HCT116 (cell line): ENCODE results near the gene PDLIM5. TPM values are rescaled to one million over a fixed set of nuclear protein-coding genes. Genes with fewer than 3 reads are reported as not detected.

Experiments used
- ATAC-seq: fragments of 200-7000 bp; cut with Tn5 transposase; 2 replicates; pipeline ENCODE4 v1.9.1; 2020; ENCODE audit warnings: mild to moderate bottlenecking, moderate library complexity
- BruUV-seq: library from RNA; stranded (reverse); fragments of 400-500 nt; replicated peaks from 2 replicates; lab custom pipeline; 2021; lab: Mats Ljungman, UMichigan
- CTCF ChIA-PET: fragments of 300-600 bp; sonication (Branson Sonifier 250); formaldehyde crosslinking; loops from one replicate; lab custom pipeline; 2021; ENCODE audit warnings: antibody characterized with exemption; lab: Charles Lee
- POLR2A ChIA-PET: fragments of 300-600, 350-600 bp; sonication (Branson Sonifier 250); formaldehyde crosslinking; loops from one replicate; lab custom pipeline; 2021; ENCODE audit warnings: antibody characterized with exemption; lab: Charles Lee
- RAD21 ChIA-PET, 2 experiments: fragments of 300-600 bp; sonication (Branson Sonifier 250); formaldehyde crosslinking; loops; one replicate each; lab custom pipeline; 2023; ENCODE audit warnings: low total read pairs in 2 of 2; ENCODE audit not compliant: uncharacterized antibody in 2 of 2, unreplicated experiment in 2 of 2, low non-redundant PET in 1 of 2; lab: Charles Lee
- DNase-seq: peaks from one replicate; pipeline ENCODE4 v3.0.0-alpha.2; 2010; ENCODE audit warnings: low read depth, low spot score
- H2AFZ ChIP-seq: fragments of 200-600 bp; shearing (Covaris generic), sonication (generic); 2 replicates; pipeline ENCODE4 v1.6.1; 2017; ENCODE audit warnings: low read depth, mixed run types, mixed read lengths, antibody characterized with exemption, low read length; ENCODE audit not compliant: poor library complexity, severe bottlenecking
- H3K27ac ChIP-seq: 2 replicates; pipeline ENCODE4 v1.5.1; 2012; ENCODE audit warnings: low read depth, low read length
- H3K27me3 ChIP-seq: fragments of 200-600 bp; sonication (generic); 2 replicates; pipeline ENCODE4 v1.6.1; 2016; ENCODE audit warnings: mixed run types, low read length, mixed read lengths; ENCODE audit not compliant: insufficient read depth
- H3K36me3 ChIP-seq, 2 experiments: fragments of 200-500 bp in 1 of 2; fragments of 200-600 bp in 1 of 2; sonication (Bioruptor generic) in 1 of 2; sonication (generic) in 1 of 2; 2 replicates each; pipeline versions ENCODE4 v1.5.1 to v1.6.1; 2014 to 2016; ENCODE audit warnings: low read length in 2 of 2, inconsistent platforms in 1 of 2, mixed read lengths in 1 of 2, mixed run types in 1 of 2; ENCODE audit not compliant: insufficient read depth in 2 of 2, control insufficient read depth in 1 of 2
- H3K4me1 ChIP-seq, 2 experiments: fragments of 200-600 bp in 1 of 2; sonication (generic) in 1 of 2; 2 replicates each; pipeline versions ENCODE4 v1.5.1 to v1.6.1; 2012 to 2017; ENCODE audit warnings: low read length in 2 of 2, inconsistent platforms in 1 of 2, mild to moderate bottlenecking in 1 of 2, mixed read lengths in 1 of 2, mixed run types in 1 of 2, moderate library complexity in 1 of 2; ENCODE audit not compliant: insufficient read depth in 2 of 2, control insufficient read depth in 1 of 2
- H3K4me2 ChIP-seq: fragments of 200-600 bp; sonication (generic); 2 replicates; pipeline ENCODE4 v1.6.1; 2017; ENCODE audit warnings: mixed run types, low read length, mixed read lengths
- H3K4me3 ChIP-seq, 2 experiments: fragments of 200-600 bp in 1 of 2; sonication (generic) in 1 of 2; replicated peaks in 1 of 2; 2 replicates each; pipeline ENCODE4 v1.5.1; 2011 to 2016; ENCODE audit warnings: low read length in 2 of 2, control low read depth in 1 of 2, low read depth in 1 of 2, mild to moderate bottlenecking in 1 of 2, mixed read lengths in 1 of 2, mixed run types in 1 of 2
- H3K79me2 ChIP-seq: fragments of 200-600 bp; sonication (generic); 2 replicates; pipeline ENCODE4 v1.6.1; 2017; ENCODE audit warnings: mild to moderate bottlenecking, mixed run types, low read length, moderate library complexity, mixed read lengths; ENCODE audit not compliant: insufficient read depth
- H3K9ac ChIP-seq: fragments of 200-600 bp; sonication (generic); 2 replicates; pipeline ENCODE4 v1.6.1; 2016; ENCODE audit warnings: low read length, mixed read lengths
- H3K9me2 ChIP-seq: fragments of 200-600 bp; sonication (generic), shearing (Covaris generic); 2 replicates; pipeline ENCODE4 v1.6.1; 2017; ENCODE audit warnings: mixed run types, mild to moderate bottlenecking, moderate library complexity; ENCODE audit not compliant: insufficient read depth
- H3K9me3 ChIP-seq, 2 experiments: fragments of 200-500 bp in 1 of 2; fragments of 200-600 bp in 1 of 2; sonication (Bioruptor generic) in 1 of 2; sonication (generic) in 1 of 2; 2 replicates each; pipeline ENCODE4 v1.6.1; 2014 to 2017; ENCODE audit warnings: low read length in 2 of 2, mixed read lengths in 2 of 2, inconsistent platforms in 1 of 2, low read depth in 1 of 2, mild to moderate bottlenecking in 1 of 2, mixed run types in 1 of 2, moderate library complexity in 1 of 2; ENCODE audit not compliant: control insufficient read depth in 1 of 2, insufficient read depth in 1 of 2
- H4K20me1 ChIP-seq: fragments of 200-600 bp; sonication (generic), shearing (Covaris generic); 2 replicates; pipeline ENCODE4 v1.6.1; 2017; ENCODE audit warnings: mixed run types, mild to moderate bottlenecking, moderate library complexity; ENCODE audit not compliant: insufficient read depth
- ATF3 ChIP-seq: IDR thresholded peaks from 2 replicates; pipeline ENCODE4 v1.6.1; 2012
- CEBPB ChIP-seq: IDR thresholded peaks from 2 replicates; pipeline ENCODE4 v1.6.1; 2012; ENCODE audit warnings: low read depth
- CTCF ChIP-seq, 3 experiments: fragments of 200-600 bp in 1 of 3; sonication (generic) in 1 of 3; IDR thresholded peaks in 2 of 3; conservative IDR thresholded peaks in 1 of 3; 2 replicates each; pipeline ENCODE4 v1.5.1; 2012 to 2017; ENCODE audit warnings: low read depth in 2 of 3, low read length in 2 of 3, antibody characterized with exemption in 1 of 3, borderline replicate concordance in 1 of 3, control low read depth in 1 of 3, mild to moderate bottlenecking in 1 of 3, mixed read lengths in 1 of 3, mixed run types in 1 of 3, moderate library complexity in 1 of 3; ENCODE audit not compliant: insufficient read depth in 1 of 3
- ELF1 ChIP-seq: IDR thresholded peaks from 2 replicates; pipeline ENCODE4 v1.6.1; 2012; ENCODE audit warnings: low read depth, borderline replicate concordance
- FOSL1 ChIP-seq: IDR thresholded peaks from 2 replicates; pipeline ENCODE4 v1.6.1; 2012; ENCODE audit warnings: low read depth
- JUND ChIP-seq: IDR thresholded peaks from 2 replicates; pipeline ENCODE4 v1.6.1; 2012
- MAX ChIP-seq: IDR thresholded peaks from 2 replicates; pipeline ENCODE4 v1.6.1; 2012
- POLR2AphosphoS5 ChIP-seq: IDR thresholded peaks from 2 replicates; pipeline ENCODE4 v1.6.1; 2011; ENCODE audit warnings: mild to moderate bottlenecking, low read depth, low read length, moderate library complexity
- RAD21 ChIP-seq: IDR thresholded peaks from 2 replicates; pipeline ENCODE4 v1.6.1; 2012; ENCODE audit warnings: low read depth, mild to moderate bottlenecking
- SIN3A ChIP-seq: IDR thresholded peaks from 2 replicates; pipeline ENCODE4 v1.6.1; 2012; ENCODE audit warnings: low read depth
- TCF7L2 ChIP-seq: IDR thresholded peaks from 2 replicates; pipeline ENCODE4 v1.7.0; 2011; ENCODE audit warnings: borderline replicate concordance, inconsistent platforms; ENCODE audit not compliant: insufficient read depth, insufficient read length; ENCODE audit errors: extremely low read depth
- YY1 ChIP-seq: IDR thresholded peaks from 2 replicates; pipeline ENCODE4 v1.6.1; 2011; ENCODE audit warnings: low read length, low read depth, moderate library complexity, mild to moderate bottlenecking; ENCODE audit not compliant: insufficient replicate concordance; ENCODE audit errors: extremely low read depth
- ZFX ChIP-seq: fragments of 450-650 bp; IDR thresholded peaks from 2 replicates; pipeline ENCODE4 v1.6.1; 2017
- ZNF274 ChIP-seq: fragments of 200-500 bp; sonication (Bioruptor generic); IDR thresholded peaks from 2 replicates; pipeline ENCODE4 v1.6.1; 2014; ENCODE audit warnings: mild to moderate bottlenecking, low read depth, low read length, inconsistent platforms
- intact Hi-C: fragments of 100-400 bp; cut with micrococcal nuclease; formaldehyde crosslinking; loops from 2 replicates; pipeline ENCODE4 v1.10.0; 2022
- total RNA-seq: library from RNA; stranded (reverse); gene quantifications from one replicate; pipeline ENCODE4 v1.2.1, GENCODE V29; 2021; ENCODE audit not compliant: unreplicated experiment

The PDLIM5 gene
- total RNA-seq, 1 experiment from 2014 or later = 130 TPM

GRCh38 chr4:94576210-94576609, 124.5 kb downstream of the PDLIM5 start:
- BruUV-seq = no TSS peak
- H4K20me1 ChIP-seq = no peaks in the 10 kb centered on the region
- ChIA-PET CTCF (no interaction called here), RAD21 (no interaction called here), POLR2A (no interaction called here)
- no peaks in the 10 kb centered on the region for H3K27me3 ChIP-seq
- no peaks in the 10 kb centered on the region for H3K9me3 ChIP-seq
- intact Hi-C loops = no loop called here
- no peak overlapping the region for H3K27ac ChIP-seq
- no peak overlapping the region for H3K4me2 ChIP-seq
- ATAC-seq (no peak), DNase-seq (no peak)
- no peaks in the 10 kb centered on the region for H3K9me2 ChIP-seq
- TF ChIP-seq JUND = no peak
- TF ChIP-seq YY1 = no peak
- no peak for TF ChIP-seq FOSL1
- TF ChIP-seq TCF7L2 = no peak
- TF ChIP-seq POLR2AphosphoS5 = no peak
- TF ChIP-seq CTCF (IDR thresholded peaks at IDR 0.05 in 2 of 3, conservative IDR thresholded peaks at IDR 0.05 in 1 of 3; ENCODE audit: borderline replicate concordance in 1 of 3, insufficient read depth in 1 of 3, low read depth in 2 of 3, low read length in 2 of 3) = no peak
- no peak for TF ChIP-seq MAX
- TF ChIP-seq ZNF274 = no peak
- TF ChIP-seq ATF3 = no peak
- TF ChIP-seq CEBPB = no peak
- no peak for TF ChIP-seq SIN3A
- TF ChIP-seq ZFX = no peak
- TF ChIP-seq RAD21 = no peak
- no peak for TF ChIP-seq ELF1
- no peaks in the 10 kb centered on the region for H3K4me1 ChIP-seq
- H3K9ac ChIP-seq = no peak overlapping the region
- no peak overlapping the region for H2AFZ ChIP-seq
- no peak overlapping the region for H3K4me3 ChIP-seq
- H3K36me3 ChIP-seq = peaks cover 0 to 2% of the 10 kb centered on the region in 2 experiments; a peak in 1 of 4 replicates
- no peaks in the 10 kb centered on the region for H3K79me2 ChIP-seq
